ENCODE results near the gene PLEKHA7. TPM values are rescaled to one million over a fixed set of nuclear protein-coding genes. Genes with fewer than 3 reads are reported as not detected.

Gene PLEKHA7
- total RNA-seq, 1 experiment from 2014 or later: 4.4 TPM

DNA sequence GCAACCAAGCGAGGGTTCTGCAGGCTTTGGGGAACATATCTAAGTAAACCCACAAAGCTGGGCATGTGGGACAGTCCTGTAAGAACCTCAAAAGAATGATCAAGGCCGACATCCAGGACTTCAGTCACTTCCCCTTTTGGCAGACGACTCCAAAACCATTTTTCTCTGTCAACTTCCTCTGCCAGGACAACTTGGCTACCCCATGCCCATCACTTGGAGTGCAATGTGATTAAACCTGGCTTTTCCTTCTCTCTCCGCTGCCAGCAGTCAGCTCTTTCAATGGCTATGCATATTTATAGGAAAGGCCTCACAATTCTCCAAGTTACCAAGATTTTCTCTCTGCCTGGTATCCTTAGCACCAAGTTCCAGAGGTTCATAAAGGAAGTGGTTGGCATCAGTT lies 196.9 kb downstream of the PLEKHA7 start:
- Histone ChIP-seq H2AFZ (ENCODE audit: low read length) (no peak overlapping the region), H3K4me1 (ENCODE audit: low read length) (peaks cover 32% of the 10 kb centered on the region), H3K4me3 (ENCODE audit: low read length) (no peak overlapping the region), H3K9me2 (replicated peaks; ENCODE audit: insufficient read depth, low read length) (no peaks in the 10 kb centered on the region), H3K36me3 (ENCODE audit: insufficient read depth, low read length) (no peaks in the 10 kb centered on the region), H3K27ac (ENCODE audit: low read length) (no peak overlapping the region), H3K79me2 (ENCODE audit: low read length) (no peaks in the 10 kb centered on the region), H3K9me3 (ENCODE audit: low read length) (no peaks in the 10 kb centered on the region), H4K20me1 (ENCODE audit: insufficient read depth, low read depth, low read length) (no peaks in the 10 kb centered on the region), H3K4me2 (ENCODE audit: low read depth, low read length, poor library complexity, severe bottlenecking) (no peak overlapping the region), H3K9ac (ENCODE audit: low read length) (no peak overlapping the region), H3K27me3 (ENCODE audit: low read length) (no peaks in the 10 kb centered on the region)
- no peak for DNase-seq

DNA sequence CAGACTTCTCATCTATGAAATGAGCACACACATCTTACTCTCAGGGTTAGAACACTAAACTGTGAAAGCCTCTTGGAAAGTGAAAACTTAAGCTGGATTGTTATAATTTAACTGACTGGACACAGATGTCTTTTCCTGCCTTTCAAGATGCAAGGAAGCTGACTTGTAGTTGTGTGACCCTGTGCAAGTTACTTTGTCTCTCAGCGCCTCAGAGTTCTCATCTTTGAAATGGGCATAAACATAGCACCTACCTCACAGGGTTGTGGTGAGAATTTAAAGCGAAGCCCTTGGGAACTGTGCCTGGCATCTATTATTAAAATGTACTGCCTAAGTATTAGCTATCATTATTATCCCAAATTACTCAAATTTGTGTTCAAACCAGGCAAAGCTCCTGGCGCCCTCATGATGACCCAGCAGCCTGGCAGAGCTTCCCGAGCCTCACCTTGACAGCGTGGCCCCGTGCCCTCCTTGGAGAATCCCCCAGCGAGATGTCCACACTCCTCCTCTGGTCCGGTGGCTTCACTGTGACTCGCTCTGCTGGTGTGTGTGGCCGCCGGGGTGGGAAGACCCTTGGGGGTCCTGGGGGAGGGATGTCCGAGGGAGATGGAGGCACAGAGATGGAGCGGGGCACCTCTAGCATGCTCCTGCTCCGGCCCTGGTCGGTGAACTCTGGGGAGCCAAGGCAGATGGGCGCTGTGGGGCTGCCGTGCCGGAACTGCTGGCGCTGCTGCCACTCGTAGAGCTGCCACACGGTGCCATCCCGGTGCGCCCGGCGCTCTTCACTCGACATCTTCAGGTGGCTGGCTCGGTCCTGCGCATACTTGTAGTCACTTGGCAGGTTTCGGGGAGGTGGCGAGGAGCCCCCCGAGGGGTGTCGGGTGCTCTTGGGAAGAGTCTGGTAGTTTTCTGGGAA lies 197.6 kb downstream of the PLEKHA7 start:
- H4K20me1 ChIP-seq (ENCODE audit: insufficient read depth, low read depth, low read length): no peaks in the 10 kb centered on the region
- H2AFZ ChIP-seq (ENCODE audit: low read length): no peak overlapping the region
- H3K79me2 ChIP-seq (ENCODE audit: low read length): no peaks in the 10 kb centered on the region
- H3K4me2 ChIP-seq (ENCODE audit: low read depth, low read length, poor library complexity, severe bottlenecking): no peak overlapping the region
- H3K9me2 ChIP-seq (replicated peaks; ENCODE audit: insufficient read depth, low read length): no peaks in the 10 kb centered on the region
- no peak for DNase-seq
- H3K36me3 ChIP-seq (ENCODE audit: insufficient read depth, low read length): no peaks in the 10 kb centered on the region
- no peaks in the 10 kb centered on the region for H3K27me3 ChIP-seq (ENCODE audit: low read length)
- H3K4me1 ChIP-seq (ENCODE audit: low read length): peaks cover 24% of the 10 kb centered on the region
- H3K27ac ChIP-seq (ENCODE audit: low read length): no peak overlapping the region
- H3K4me3 ChIP-seq (ENCODE audit: low read length): no peak overlapping the region
- H3K9me3 ChIP-seq (ENCODE audit: low read length): no peaks in the 10 kb centered on the region
- H3K9ac ChIP-seq (ENCODE audit: low read length): no peak overlapping the region

DNA sequence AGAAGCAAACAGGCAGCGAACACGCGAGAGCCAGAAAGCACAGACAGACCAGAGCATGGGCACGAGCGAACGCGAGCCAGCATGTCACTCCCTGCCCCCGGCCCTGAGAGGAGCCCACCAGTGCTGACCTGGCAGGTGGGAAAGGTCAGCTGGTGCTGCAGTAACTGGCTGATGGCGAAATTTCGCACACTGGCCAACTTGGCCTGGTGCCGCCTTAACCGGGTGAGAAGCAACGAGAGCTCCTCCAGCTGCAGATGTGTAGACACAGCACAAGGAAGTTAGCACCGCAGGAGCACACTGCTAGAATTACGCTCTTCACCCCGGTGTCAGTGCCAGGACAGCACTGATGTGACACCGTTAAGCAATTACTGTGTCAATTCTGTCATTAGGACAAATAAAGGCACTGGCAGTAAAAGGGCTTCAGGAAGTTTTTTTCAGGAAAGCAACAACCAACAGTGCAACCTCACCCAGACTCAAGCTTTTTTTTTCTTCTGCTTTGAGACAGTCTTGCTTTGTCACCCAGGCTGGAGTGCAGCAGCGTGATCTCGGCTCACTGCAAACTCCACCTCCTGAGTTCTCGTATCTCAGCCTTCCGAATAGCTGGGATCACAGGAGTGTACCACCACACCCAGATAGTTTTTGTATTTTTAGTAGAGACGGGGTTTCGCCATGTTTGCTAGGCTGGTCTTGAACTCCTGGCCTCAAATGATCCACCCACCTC lies 199.0 kb downstream of the PLEKHA7 start:
- Histone ChIP-seq H3K4me3 (ENCODE audit: low read length) (no peak overlapping the region), H3K4me1 (ENCODE audit: low read length) (peaks cover 11% of the 10 kb centered on the region), H3K9me2 (replicated peaks; ENCODE audit: insufficient read depth, low read length) (no peaks in the 10 kb centered on the region), H3K9me3 (ENCODE audit: low read length) (no peaks in the 10 kb centered on the region), H3K9ac (ENCODE audit: low read length) (no peak overlapping the region), H3K36me3 (ENCODE audit: insufficient read depth, low read length) (no peaks in the 10 kb centered on the region), H2AFZ (ENCODE audit: low read length) (no peak overlapping the region), H3K4me2 (ENCODE audit: low read depth, low read length, poor library complexity, severe bottlenecking) (no peak overlapping the region), H3K27me3 (ENCODE audit: low read length) (no peaks in the 10 kb centered on the region), H3K27ac (ENCODE audit: low read length) (no peak overlapping the region), H3K79me2 (ENCODE audit: low read length) (no peaks in the 10 kb centered on the region), H4K20me1 (ENCODE audit: insufficient read depth, low read depth, low read length) (no peaks in the 10 kb centered on the region)
- no peak for DNase-seq

DNA sequence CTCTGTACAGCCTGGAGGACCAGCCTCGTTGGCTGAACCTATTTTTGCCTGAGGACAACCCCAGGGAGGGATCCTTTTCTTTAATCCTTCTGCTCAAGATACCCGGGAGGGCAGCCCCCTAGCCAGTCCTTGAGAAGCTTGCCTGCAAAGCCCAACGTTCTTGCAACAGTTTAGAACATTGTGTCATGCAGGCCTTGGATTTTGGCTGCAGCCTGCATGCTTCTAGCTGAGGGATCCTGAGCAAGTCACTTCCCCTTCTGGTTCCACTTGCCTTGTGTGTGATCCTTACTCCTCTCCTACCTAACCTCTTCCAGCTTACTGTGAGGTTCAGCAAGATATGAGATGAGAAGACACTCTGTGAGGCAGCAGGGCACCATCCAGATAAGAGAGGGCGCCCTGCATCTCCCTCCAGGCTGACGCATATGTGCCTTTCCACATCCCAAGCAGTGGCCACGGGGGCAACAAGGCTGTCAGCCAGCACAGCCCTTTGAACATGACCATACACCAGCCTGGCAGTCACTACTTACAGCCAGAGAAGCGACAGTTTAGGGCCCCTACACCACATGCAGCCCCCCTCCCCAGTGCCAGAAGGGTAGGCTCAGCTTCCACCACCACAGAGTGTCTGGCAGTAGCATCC lies 199.7 kb downstream of the PLEKHA7 start:
- Histone ChIP-seq H3K9me3 (ENCODE audit: low read length) (no peaks in the 10 kb centered on the region), H3K79me2 (ENCODE audit: low read length) (no peaks in the 10 kb centered on the region), H3K4me3 (ENCODE audit: low read length) (no peak overlapping the region), H3K4me2 (ENCODE audit: low read depth, low read length, poor library complexity, severe bottlenecking) (no peak overlapping the region), H3K36me3 (ENCODE audit: insufficient read depth, low read length) (no peaks in the 10 kb centered on the region), H3K9me2 (replicated peaks; ENCODE audit: insufficient read depth, low read length) (no peaks in the 10 kb centered on the region), H3K4me1 (ENCODE audit: low read length) (peaks cover 4% of the 10 kb centered on the region), H3K9ac (ENCODE audit: low read length) (no peak overlapping the region), H4K20me1 (ENCODE audit: insufficient read depth, low read depth, low read length) (no peaks in the 10 kb centered on the region), H3K27ac (ENCODE audit: low read length) (no peak overlapping the region), H3K27me3 (ENCODE audit: low read length) (no peaks in the 10 kb centered on the region), H2AFZ (ENCODE audit: low read length) (no peak overlapping the region)
- DNase-seq: no peak

- H3K9ac ChIP-seq (ENCODE audit: low read length): no peak overlapping the region
- DNase-seq: no peak
- H3K27me3 ChIP-seq (ENCODE audit: low read length): no peaks in the 10 kb centered on the region
- no peaks in the 10 kb centered on the region for H3K4me1 ChIP-seq (ENCODE audit: low read length)
- no peaks in the 10 kb centered on the region for H3K79me2 ChIP-seq (ENCODE audit: low read length)
- no peaks in the 10 kb centered on the region for H4K20me1 ChIP-seq (ENCODE audit: insufficient read depth, low read depth, low read length)
- no peaks in the 10 kb centered on the region for H3K9me3 ChIP-seq (ENCODE audit: low read length)
- H3K27ac ChIP-seq (ENCODE audit: low read length): no peak overlapping the region
- no peaks in the 10 kb centered on the region for H3K36me3 ChIP-seq (ENCODE audit: insufficient read depth, low read length)
- no peak overlapping the region for H3K4me3 ChIP-seq (ENCODE audit: low read length)
- no peak overlapping the region for H3K4me2 ChIP-seq (ENCODE audit: low read depth, low read length, poor library complexity, severe bottlenecking)
- H2AFZ ChIP-seq (ENCODE audit: low read length): no peak overlapping the region
- H3K9me2 ChIP-seq (replicated peaks; ENCODE audit: insufficient read depth, low read length): no peaks in the 10 kb centered on the region
These were observed 201.1 kb downstream of the PLEKHA7 start for GRCh38 chr11:16813126-16813525.

GRCh38 chr11:16812274-16812673 lies 201.9 kb downstream of the PLEKHA7 start:
- DNase-seq: no peak
- Histone ChIP-seq H2AFZ (ENCODE audit: low read length) (no peak overlapping the region), H3K4me3 (ENCODE audit: low read length) (no peak overlapping the region), H3K36me3 (ENCODE audit: insufficient read depth, low read length) (no peaks in the 10 kb centered on the region), H3K4me1 (ENCODE audit: low read length) (no peaks in the 10 kb centered on the region), H3K9me3 (ENCODE audit: low read length) (no peaks in the 10 kb centered on the region), H3K27me3 (ENCODE audit: low read length) (no peaks in the 10 kb centered on the region), H3K27ac (ENCODE audit: low read length) (no peak overlapping the region), H4K20me1 (ENCODE audit: insufficient read depth, low read depth, low read length) (no peaks in the 10 kb centered on the region), H3K9ac (ENCODE audit: low read length) (no peak overlapping the region), H3K79me2 (ENCODE audit: low read length) (no peaks in the 10 kb centered on the region), H3K4me2 (ENCODE audit: low read depth, low read length, poor library complexity, severe bottlenecking) (no peak overlapping the region), H3K9me2 (replicated peaks; ENCODE audit: insufficient read depth, low read length) (no peaks in the 10 kb centered on the region)

DNA sequence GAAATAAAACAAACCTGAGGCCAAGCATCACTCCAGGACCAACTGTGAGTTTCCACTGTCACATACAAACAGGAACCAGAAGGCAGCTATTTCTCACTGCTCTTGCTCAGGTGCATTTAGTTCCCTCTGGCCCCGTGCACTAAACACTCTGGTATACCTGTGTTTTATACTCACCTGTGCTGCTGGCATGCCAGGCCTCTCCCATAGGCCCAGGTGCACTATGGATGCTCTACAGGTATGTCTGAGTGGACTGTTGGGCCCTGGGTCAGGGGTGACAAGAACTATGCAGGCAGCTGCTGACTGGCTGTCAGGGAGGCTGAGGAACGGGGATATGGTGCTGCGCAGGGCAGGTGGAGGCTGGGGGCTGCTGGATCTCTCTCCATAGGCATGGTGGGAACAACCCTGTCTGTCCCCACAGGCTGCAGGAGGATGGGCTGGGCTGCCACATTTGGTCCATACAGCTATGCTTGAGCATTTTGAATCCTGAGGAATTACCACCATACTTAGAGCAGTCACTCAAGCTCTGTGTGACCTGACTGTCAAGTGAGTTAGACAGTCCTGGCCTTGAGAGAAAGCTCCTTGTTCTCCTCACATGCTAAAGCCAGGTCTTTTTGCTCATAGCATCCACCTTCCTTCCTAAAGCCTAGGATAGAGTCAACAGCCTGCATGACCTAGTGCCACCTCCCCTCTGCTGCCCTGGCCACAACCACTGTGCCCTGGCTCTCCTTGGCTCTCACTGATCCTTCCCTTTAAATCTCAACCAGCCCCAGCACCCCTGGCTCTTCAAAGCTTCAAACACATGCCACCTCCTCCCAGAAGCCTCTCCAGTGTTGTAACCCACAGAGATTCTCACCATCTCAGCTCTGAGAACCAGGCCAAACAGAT lies 202.8 kb downstream of the PLEKHA7 start:
- Histone ChIP-seq H3K36me3 (ENCODE audit: insufficient read depth, low read length) (no peaks in the 10 kb centered on the region), H4K20me1 (ENCODE audit: insufficient read depth, low read depth, low read length) (no peaks in the 10 kb centered on the region), H3K4me1 (ENCODE audit: low read length) (no peaks in the 10 kb centered on the region), H3K9me3 (ENCODE audit: low read length) (no peaks in the 10 kb centered on the region), H3K79me2 (ENCODE audit: low read length) (no peaks in the 10 kb centered on the region), H3K4me3 (ENCODE audit: low read length) (no peak overlapping the region), H3K4me2 (ENCODE audit: low read depth, low read length, poor library complexity, severe bottlenecking) (no peak overlapping the region), H2AFZ (ENCODE audit: low read length) (no peak overlapping the region), H3K27ac (ENCODE audit: low read length) (no peak overlapping the region), H3K27me3 (ENCODE audit: low read length) (no peaks in the 10 kb centered on the region), H3K9me2 (replicated peaks; ENCODE audit: insufficient read depth, low read length) (no peaks in the 10 kb centered on the region), H3K9ac (ENCODE audit: low read length) (no peak overlapping the region)
- DNase-seq: no peak

Measured in Karpas-422 (cell line).